Breast epithelium (tissue), 4 donors: ENCODE results near the gene BNC2. TPM values are rescaled to one million over a fixed set of nuclear protein-coding genes. Genes with fewer than 3 reads are reported as not detected.
"Not testable (repeated sequence)": the region's sequence is repeated elsewhere in the genome, so short reads cannot be mapped to it uniquely, and the experiment has no call there.

ENCODE experiments used
- DNase-seq, 2 donors: peaks; one replicate each; pipeline ENCODE4 v3.0.0-alpha.2; 2019; ENCODE audit warnings: low spot score in 2 of 2
- H3K27ac ChIP-seq, 2 donors: fragments of 200-600 bp; sonication (generic) in 1 of 2; one replicate each; pipeline ENCODE4 v1.5.1; 2016 to 2019; ENCODE audit warnings: mild to moderate bottlenecking in 1 of 2
- H3K27me3 ChIP-seq, 2 donors: fragments of 200-600 bp; sonication (generic) in 1 of 2; one replicate each; pipeline versions ENCODE4 v1.5.1 to v1.6.0; 2017 to 2019; ENCODE audit warnings: control low read depth in 1 of 2, mild to moderate bottlenecking in 1 of 2
- H3K36me3 ChIP-seq: fragments of 200-600 bp; one replicate; pipeline ENCODE4 v1.5.1; 2019
- H3K4me1 ChIP-seq, 2 donors: fragments of 200-600 bp; sonication (generic); one replicate each; pipeline ENCODE4 v1.5.1; 2016 to 2019; ENCODE audit warnings: control low read depth in 1 of 2
- H3K4me3 ChIP-seq, 3 donors: fragments of 200-600 bp; sonication (generic); 1 replicate in 2 of 3; 2 replicates in 1 of 3; pipeline ENCODE4 v1.5.1; 2016 to 2019; ENCODE audit warnings: mild to moderate bottlenecking in 3 of 3, moderate library complexity in 2 of 3
- H3K9me3 ChIP-seq, 2 donors: fragments of 200-600 bp; sonication (generic) in 1 of 2; one replicate each; pipeline ENCODE4 v1.5.1; 2016 to 2019; ENCODE audit warnings: control low read depth in 1 of 2
- POLR2A ChIP-seq: fragments of 450-650 bp; IDR thresholded peaks from one replicate; pipeline ENCODE4 v1.6.1; 2016; ENCODE audit warnings: antibody characterized with exemption, mild to moderate bottlenecking, moderate library complexity
- POLR2AphosphoS5 ChIP-seq, 3 donors: sonication (generic); formaldehyde crosslinking; IDR thresholded peaks; one replicate each; pipeline ENCODE4 v1.6.1; 2017; ENCODE audit warnings: antibody characterized with exemption in 3 of 3
- intact Hi-C: fragments of 100-400 bp; cut with DNase I; formaldehyde crosslinking; loops from one replicate; pipeline ENCODE4 v1.15.1; 2023; ENCODE audit warnings: low total_unique reads
- total RNA-seq, 3 donors: library from RNA; depleted of rRNA; stranded (reverse); fragments of >200 nt; gene quantifications; one replicate each; pipeline ENCODE4 v1.1.0, GENCODE V29; 2016
- TF ChIP-seq, protein P1 (sequence below), 3 donors: fragments of 450-650 bp; IDR thresholded peaks; one replicate each; pipeline ENCODE4 v1.5.1; 2016 to 2017; ENCODE audit warnings: antibody characterized with exemption in 3 of 3, mild to moderate bottlenecking in 3 of 3, moderate library complexity in 3 of 3

BNC2 gene
- total RNA-seq, 3 donors from 2014 or later = 15.8 to 21.1 (median 17.0) TPM

DNA sequence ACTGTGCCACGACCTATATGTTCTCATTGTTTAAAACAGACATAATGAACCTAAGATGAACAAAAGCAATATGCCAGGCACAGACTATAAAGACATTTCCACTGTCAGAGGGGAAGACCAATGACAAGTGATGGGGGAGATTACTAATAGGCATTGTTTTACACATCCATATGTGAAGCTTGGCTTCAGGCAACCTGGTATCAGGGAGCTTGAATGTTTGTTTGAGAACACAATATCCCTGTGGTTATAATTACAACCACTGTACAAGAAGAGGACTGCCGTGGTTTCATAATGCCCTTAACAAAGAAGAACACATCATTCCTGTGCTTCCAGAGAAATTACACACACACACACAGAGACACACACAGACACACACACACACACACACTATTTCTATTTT is 385.7 kb downstream of the BNC2 start:
- intact Hi-C loops = no loop called here
- no peak for TF ChIP-seq POLR2A
- TF ChIP-seq POLR2AphosphoS5 (IDR thresholded peaks at IDR 0.05) = no peak
- TF ChIP-seq, protein P1, sequence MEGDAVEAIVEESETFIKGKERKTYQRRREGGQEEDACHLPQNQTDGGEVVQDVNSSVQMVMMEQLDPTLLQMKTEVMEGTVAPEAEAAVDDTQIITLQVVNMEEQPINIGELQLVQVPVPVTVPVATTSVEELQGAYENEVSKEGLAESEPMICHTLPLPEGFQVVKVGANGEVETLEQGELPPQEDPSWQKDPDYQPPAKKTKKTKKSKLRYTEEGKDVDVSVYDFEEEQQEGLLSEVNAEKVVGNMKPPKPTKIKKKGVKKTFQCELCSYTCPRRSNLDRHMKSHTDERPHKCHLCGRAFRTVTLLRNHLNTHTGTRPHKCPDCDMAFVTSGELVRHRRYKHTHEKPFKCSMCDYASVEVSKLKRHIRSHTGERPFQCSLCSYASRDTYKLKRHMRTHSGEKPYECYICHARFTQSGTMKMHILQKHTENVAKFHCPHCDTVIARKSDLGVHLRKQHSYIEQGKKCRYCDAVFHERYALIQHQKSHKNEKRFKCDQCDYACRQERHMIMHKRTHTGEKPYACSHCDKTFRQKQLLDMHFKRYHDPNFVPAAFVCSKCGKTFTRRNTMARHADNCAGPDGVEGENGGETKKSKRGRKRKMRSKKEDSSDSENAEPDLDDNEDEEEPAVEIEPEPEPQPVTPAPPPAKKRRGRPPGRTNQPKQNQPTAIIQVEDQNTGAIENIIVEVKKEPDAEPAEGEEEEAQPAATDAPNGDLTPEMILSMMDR (IDR thresholded peaks at IDR 0.05) = no peak
- no peak overlapping the region for H3K27ac ChIP-seq

DNA sequence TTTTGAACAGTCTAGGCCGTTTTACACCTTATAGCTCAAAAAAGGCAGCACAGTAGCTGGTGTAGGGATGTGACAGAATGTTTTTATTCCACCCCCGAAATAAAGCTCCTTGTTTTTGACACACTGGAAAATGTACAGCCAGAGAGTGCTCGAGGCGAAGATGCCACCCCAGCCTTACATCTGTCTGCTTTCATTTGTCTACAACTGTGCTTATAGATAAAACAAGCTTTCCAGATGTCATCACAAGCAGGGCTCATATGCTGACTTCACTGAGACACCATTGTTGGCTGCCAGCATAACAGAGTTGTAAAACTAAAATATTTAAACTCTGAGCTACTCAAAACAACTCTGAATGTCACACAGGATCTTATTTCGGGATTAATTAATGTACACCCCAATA is 386.3 kb downstream of the BNC2 start:
- intact Hi-C loops = no loop called here
- H3K27me3 ChIP-seq = no peaks in the 10 kb centered on the region
- TF ChIP-seq POLR2A = no peak
- TF ChIP-seq POLR2AphosphoS5 (IDR thresholded peaks at IDR 0.05) = no peak
- TF ChIP-seq, protein P1 (IDR thresholded peaks at IDR 0.05) = no peak
- no peak overlapping the region for H3K4me3 ChIP-seq
- no peaks in the 10 kb centered on the region for H3K9me3 ChIP-seq
- H3K4me1 ChIP-seq = no peaks in the 10 kb centered on the region
- no peak for DNase-seq
- H3K27ac ChIP-seq = no peak overlapping the region
- H3K36me3 ChIP-seq = no peaks in the 10 kb centered on the region

More for the DNA sequence above, 385.7 kb downstream of the BNC2 start:
- no peak for DNase-seq
- no peaks in the 10 kb centered on the region for H3K27me3 ChIP-seq
- no peaks in the 10 kb centered on the region for H3K4me1 ChIP-seq
- no peak overlapping the region for H3K4me3 ChIP-seq
- no peaks in the 10 kb centered on the region for H3K9me3 ChIP-seq
- H3K36me3 ChIP-seq = no peaks in the 10 kb centered on the region

DNA sequence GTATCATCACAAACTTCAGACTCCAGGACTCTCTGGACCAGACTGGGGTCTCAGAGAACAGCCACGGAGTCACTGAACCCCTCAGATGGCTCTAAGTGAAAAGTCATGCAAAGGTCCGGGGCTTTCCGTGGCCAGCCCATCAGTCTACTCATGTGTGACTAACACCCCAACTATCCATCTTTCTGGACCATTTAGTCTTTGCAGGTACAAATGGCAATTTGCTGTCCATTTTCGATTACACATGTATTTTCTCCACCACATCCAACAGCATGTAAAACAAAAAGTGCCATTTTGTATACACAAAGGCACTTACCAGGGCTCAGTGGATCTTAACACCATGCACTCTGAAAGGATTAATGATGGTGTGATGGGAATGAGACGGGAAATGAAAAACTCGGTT is 387.7 kb downstream of the BNC2 start:
- intact Hi-C loops = no loop called here
- no peak for TF ChIP-seq POLR2AphosphoS5 (IDR thresholded peaks at IDR 0.05)
- TF ChIP-seq, protein P1 (IDR thresholded peaks at IDR 0.05) = no peak
- no peak for TF ChIP-seq POLR2A
- no peaks in the 10 kb centered on the region for H3K4me1 ChIP-seq
- no peak overlapping the region for H3K27ac ChIP-seq
- H3K9me3 ChIP-seq = no peaks in the 10 kb centered on the region
- no peaks in the 10 kb centered on the region for H3K27me3 ChIP-seq
- DNase-seq = no peak
- no peaks in the 10 kb centered on the region for H3K36me3 ChIP-seq
- H3K4me3 ChIP-seq = no peak overlapping the region

DNA sequence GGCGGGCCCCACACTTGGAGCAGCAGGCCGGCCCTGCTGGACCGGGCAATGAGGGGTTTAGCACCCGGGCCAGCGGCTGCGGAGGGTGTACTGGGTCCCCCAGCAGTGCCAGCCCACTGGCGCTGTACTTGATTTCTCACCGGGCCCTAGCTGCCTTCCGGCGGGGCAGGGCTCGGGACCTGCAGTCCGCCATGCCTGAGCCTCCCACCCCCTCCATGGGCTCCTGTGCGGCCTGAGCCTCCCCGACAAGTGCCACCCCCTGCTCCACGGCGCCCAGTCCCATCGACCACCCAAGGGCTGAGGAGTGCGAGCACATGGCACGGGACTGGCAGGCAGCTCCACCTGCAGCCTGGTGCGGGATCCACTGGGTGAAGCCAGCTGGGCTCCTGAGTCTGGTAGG is 389.9 kb downstream of the BNC2 start:
- H3K27me3 ChIP-seq, H3K36me3 ChIP-seq, H3K4me3 ChIP-seq, H3K4me1 ChIP-seq, DNase-seq, H3K27ac ChIP-seq, intact Hi-C loops, H3K9me3 ChIP-seq: not testable (repeated sequence)

DNA sequence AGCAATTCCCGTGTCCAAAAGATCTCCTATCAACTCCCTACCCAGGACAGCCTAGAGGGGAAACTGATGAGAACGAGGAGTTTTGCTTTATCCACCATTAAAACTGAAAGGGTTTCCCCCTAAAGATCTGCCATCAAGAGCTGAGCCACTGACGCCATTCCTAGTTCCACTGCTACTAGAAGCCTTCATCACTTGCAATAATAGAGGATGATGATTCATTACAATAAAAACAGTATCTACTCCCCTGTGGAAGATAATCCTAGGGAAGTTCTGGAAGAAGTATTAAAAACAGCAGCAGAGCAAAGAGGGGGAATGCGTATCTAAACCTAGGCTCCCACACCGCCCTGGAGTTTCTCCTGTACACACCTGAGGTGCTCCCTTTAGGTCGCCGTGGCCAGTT is 394.5 kb downstream of the BNC2 start:
- no peaks in the 10 kb centered on the region for H3K9me3 ChIP-seq

DNA sequence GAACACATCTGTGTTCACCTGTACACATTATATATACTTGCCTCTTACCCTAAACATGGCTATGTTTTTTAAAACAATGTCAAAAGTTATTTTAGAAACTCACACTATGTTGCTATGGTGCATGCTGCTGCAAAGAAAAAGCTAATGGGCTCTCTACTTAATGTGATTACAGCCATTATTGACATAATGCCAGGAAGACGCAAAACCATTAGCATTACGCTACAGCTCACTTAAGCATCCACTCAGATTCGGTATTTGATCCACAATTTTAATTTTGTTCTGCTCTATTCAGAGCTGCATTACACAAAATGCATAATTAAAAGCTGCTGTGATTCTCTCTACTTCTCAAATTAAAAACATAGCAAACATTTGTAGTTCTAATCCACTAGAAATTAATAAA is 395.2 kb downstream of the BNC2 start:
- no peak overlapping the region for H3K27ac ChIP-seq
- H3K4me1 ChIP-seq = no peaks in the 10 kb centered on the region
- H3K36me3 ChIP-seq = no peaks in the 10 kb centered on the region
- intact Hi-C loops = no loop called here
- no peak overlapping the region for H3K4me3 ChIP-seq
- TF ChIP-seq POLR2AphosphoS5 (IDR thresholded peaks at IDR 0.05) = no peak
- TF ChIP-seq, protein P1 (IDR thresholded peaks at IDR 0.05) = no peak
- no peak for TF ChIP-seq POLR2A
- no peaks in the 10 kb centered on the region for H3K27me3 ChIP-seq
- no peak for DNase-seq
- H3K9me3 ChIP-seq = no peaks in the 10 kb centered on the region

More for the DNA sequence above, 394.5 kb downstream of the BNC2 start:
- Histone ChIP-seq H3K27ac (no peak overlapping the region), H3K4me1 (no peaks in the 10 kb centered on the region), H3K4me3 (no peak overlapping the region), H3K36me3 (no peaks in the 10 kb centered on the region), H3K27me3 (no peaks in the 10 kb centered on the region)
- TF ChIP-seq POLR2A (no peak), POLR2AphosphoS5 (IDR thresholded peaks at IDR 0.05) (no peak)
- intact Hi-C loops = no loop called here
- no peak for DNase-seq
